Measurements from ENCODE around the gene PPFIA3.
"Not testable (repeated sequence)": the region's sequence is repeated elsewhere in the genome, so short reads cannot be mapped to it uniquely, and the experiment has no call there.

PPFIA3 gene

GRCh38 chr19:49173198-49173597 lies 53.9 kb downstream of the PPFIA3 start:
- no peak for DNase-seq (ENCODE audit: low read depth in 2 of 3, low spot score in 1 of 3)

GRCh38 chr19:49180659-49181058 lies 61.3 kb downstream of the PPFIA3 start:
- no peak for DNase-seq (ENCODE audit: low read depth in 2 of 3, low spot score in 1 of 3)

GRCh38 chr19:49182010-49182847 lies 62.9 kb downstream of the PPFIA3 start:
- not testable (repeated sequence) for DNase-seq (ENCODE audit: low read depth in 2 of 3, low spot score in 1 of 3)

GRCh38 chr19:49182848-49183375 lies 63.6 kb downstream of the PPFIA3 start:
- no peak for DNase-seq (ENCODE audit: low read depth in 2 of 3, low spot score in 1 of 3)

GRCh38 chr19:49186108-49186507 lies 66.8 kb downstream of the PPFIA3 start:
- no peak for DNase-seq (ENCODE audit: low read depth in 2 of 3, low spot score in 1 of 3)

- no peak for DNase-seq (ENCODE audit: low read depth in 2 of 3, low spot score in 1 of 3)
Observed at GRCh38 chr19:49188626-49189200, 69.4 kb downstream of the PPFIA3 start.

- DNase-seq (ENCODE audit: low read depth in 2 of 3, low spot score in 1 of 3): no peak
Observed at GRCh38 chr19:49189259-49189658, 69.9 kb downstream of the PPFIA3 start.

- DNase-seq (ENCODE audit: low read depth in 2 of 3, low spot score in 1 of 3): no peak
Observed at GRCh38 chr19:49190781-49191180, 71.4 kb downstream of the PPFIA3 start.

GRCh38 chr19:49193822-49194394 lies 74.6 kb downstream of the PPFIA3 start:
- DNase-seq (ENCODE audit: low read depth in 2 of 3, low spot score in 1 of 3): no peak

GRCh38 chr19:49194408-49194807 lies 75.1 kb downstream of the PPFIA3 start:
- no peak for DNase-seq (ENCODE audit: low read depth in 2 of 3, low spot score in 1 of 3)

GRCh38 chr19:49196527-49197240 lies 77.3 kb downstream of the PPFIA3 start:
- DNase-seq (ENCODE audit: low read depth in 2 of 3, low spot score in 1 of 3): no peak

- peak in 1 of 3 donors; percentile 19 for DNase-seq (ENCODE audit: low read depth in 2 of 3, low spot score in 1 of 3)
Observed at GRCh38 chr19:49200238-49200862, 81.0 kb downstream of the PPFIA3 start.
